Hematopoietic multipotent progenitor cell treated with erythropoietin and hydrocortisone succinate and interleukin-3 and kit ligand, for 15 days (in vitro differentiated cells): ENCODE results near the gene TUBB3.
"Not testable (repeated sequence)": the region's sequence is repeated elsewhere in the genome, so short reads cannot be mapped to it uniquely, and the experiment has no call there.

Experiments used
- DNase-seq: peaks from one replicate; pipeline ENCODE4 v3.0.0-alpha.2; 2015; ENCODE audit warnings: low spot score

The TUBB3 gene

GRCh38 chr16:89922884-89923639 lies at the start of gene TUBB3:
Gene TUBB3, plus strand, starts transcription at chr16:89923342. Its CDS starts 60 bp downstream, at chr16:89923402.
- DNase-seq = peak; percentile 39

- peak; percentile 96 for DNase-seq
These were observed 49.0 kb upstream of the TUBB3 start for GRCh38 chr16:89873972-89874689.

GRCh38 chr16:89879123-89879522 lies 44.0 kb upstream of the TUBB3 start:
- not testable (repeated sequence) for DNase-seq

- DNase-seq = no peak
These were observed 42.4 kb upstream of the TUBB3 start for GRCh38 chr16:89880477-89881367.

GRCh38 chr16:89881368-89881730 lies 41.8 kb upstream of the TUBB3 start:
- DNase-seq = no peak

- no peak for DNase-seq
These were observed 39.6 kb upstream of the TUBB3 start for GRCh38 chr16:89883346-89884040.

GRCh38 chr16:89884041-89884421 lies 39.1 kb upstream of the TUBB3 start:
- DNase-seq = no peak

GRCh38 chr16:89887243-89887642 lies 35.9 kb upstream of the TUBB3 start:
- DNase-seq = no peak

GRCh38 chr16:89890200-89890599 lies 32.9 kb upstream of the TUBB3 start:
- DNase-seq = no peak

- DNase-seq = no peak
These were observed 32.1 kb upstream of the TUBB3 start for GRCh38 chr16:89890886-89891657.

GRCh38 chr16:89892055-89892630 lies 31.0 kb upstream of the TUBB3 start:
- no peak for DNase-seq

- DNase-seq = no peak
These were observed 30.5 kb upstream of the TUBB3 start for GRCh38 chr16:89892635-89893034.

- no peak for DNase-seq
These were observed 29.2 kb upstream of the TUBB3 start for GRCh38 chr16:89893642-89894548.

GRCh38 chr16:89895482-89896250 lies 27.5 kb upstream of the TUBB3 start:
- DNase-seq = no peak

- DNase-seq = no peak
These were observed 25.9 kb upstream of the TUBB3 start for GRCh38 chr16:89897204-89897603.

GRCh38 chr16:89898201-89898967 lies 24.8 kb upstream of the TUBB3 start:
- DNase-seq = no peak

GRCh38 chr16:89899879-89900481 lies 23.2 kb upstream of the TUBB3 start:
- no peak for DNase-seq

- DNase-seq = no peak
These were observed 22.3 kb upstream of the TUBB3 start for GRCh38 chr16:89900885-89901284.
